OCI-LY7 (cell line): ENCODE results near the gene TUBA1A.

Source experiments
- EZH2phosphoT487 ChIP-seq: fragments of 200-600 bp; sonication (generic); IDR thresholded peaks from 2 replicates; pipeline ENCODE4 v1.6.1; 2018; ENCODE audit warnings: low read depth, borderline replicate concordance, mild to moderate bottlenecking, mixed run types, antibody characterized with exemption, low read length, moderate library complexity, mixed read lengths
- TF ChIP-seq, protein P1 (sequence below): fragments of 200-600 bp; sonication (generic); conservative IDR thresholded peaks from 2 replicates; pipeline ENCODE4 v1.5.1; 2014; ENCODE audit warnings: mild to moderate bottlenecking, antibody characterized with exemption, low read length, moderate library complexity, mixed read lengths

DNA sequence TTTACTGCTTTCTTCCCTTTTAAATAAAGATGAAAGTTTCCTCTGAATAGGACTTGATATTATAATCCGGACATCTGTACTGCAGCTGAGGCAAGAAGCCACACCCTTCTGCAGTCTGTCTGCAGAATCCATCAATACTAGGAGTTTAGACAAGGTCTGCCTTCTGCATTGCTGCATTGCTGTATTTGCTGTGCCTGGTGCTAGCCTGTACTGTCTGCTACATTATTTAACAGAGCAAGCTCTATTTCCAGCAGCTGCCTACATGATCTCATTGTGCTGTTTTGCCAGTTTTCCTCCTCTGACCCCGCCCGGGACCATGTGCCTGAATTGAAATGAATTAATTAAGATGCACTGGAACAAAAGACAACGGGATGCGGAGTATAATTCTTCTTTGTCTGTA, 1.7 kb downstream of the TUBA1A start:
- TF ChIP-seq, protein P1, sequence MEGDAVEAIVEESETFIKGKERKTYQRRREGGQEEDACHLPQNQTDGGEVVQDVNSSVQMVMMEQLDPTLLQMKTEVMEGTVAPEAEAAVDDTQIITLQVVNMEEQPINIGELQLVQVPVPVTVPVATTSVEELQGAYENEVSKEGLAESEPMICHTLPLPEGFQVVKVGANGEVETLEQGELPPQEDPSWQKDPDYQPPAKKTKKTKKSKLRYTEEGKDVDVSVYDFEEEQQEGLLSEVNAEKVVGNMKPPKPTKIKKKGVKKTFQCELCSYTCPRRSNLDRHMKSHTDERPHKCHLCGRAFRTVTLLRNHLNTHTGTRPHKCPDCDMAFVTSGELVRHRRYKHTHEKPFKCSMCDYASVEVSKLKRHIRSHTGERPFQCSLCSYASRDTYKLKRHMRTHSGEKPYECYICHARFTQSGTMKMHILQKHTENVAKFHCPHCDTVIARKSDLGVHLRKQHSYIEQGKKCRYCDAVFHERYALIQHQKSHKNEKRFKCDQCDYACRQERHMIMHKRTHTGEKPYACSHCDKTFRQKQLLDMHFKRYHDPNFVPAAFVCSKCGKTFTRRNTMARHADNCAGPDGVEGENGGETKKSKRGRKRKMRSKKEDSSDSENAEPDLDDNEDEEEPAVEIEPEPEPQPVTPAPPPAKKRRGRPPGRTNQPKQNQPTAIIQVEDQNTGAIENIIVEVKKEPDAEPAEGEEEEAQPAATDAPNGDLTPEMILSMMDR, result no peak
- no peak for TF ChIP-seq EZH2phosphoT487
